K562 (cell line): ENCODE data around the gene CPT1C. TPM values are rescaled to one million over a fixed set of nuclear protein-coding genes. Genes with fewer than 3 reads are reported as not detected.

Experiments used
- BHLHE40 ChIP-seq: IDR thresholded peaks from 2 replicates; pipeline ENCODE4 v1.6.1; 2011; ENCODE audit warnings: low read length, improper control_type of control experiment
- CTBP1 ChIP-seq: fragments of 450-650 bp; IDR thresholded peaks from 2 replicates; pipeline ENCODE4 v1.6.1; 2016; ENCODE audit warnings: borderline replicate concordance
- DPF2 ChIP-seq: fragments of 450-650 bp; IDR thresholded peaks from 2 replicates; pipeline ENCODE4 v1.6.1; 2016
- EHMT2 ChIP-seq: fragments of 450-650 bp; IDR thresholded peaks from 2 replicates; pipeline ENCODE4 v1.6.1; 2018; ENCODE audit warnings: antibody characterized with exemption
- FOSL1 ChIP-seq: fragments of 200-800 bp; sonication (Bioruptor generic); conservative IDR thresholded peaks from 2 replicates; pipeline ENCODE4 v1.6.1; 2016; ENCODE audit warnings: missing genetic modification characterization, missing compliant biosample characterization
- FOXK1 ChIP-seq: sonication (generic); formaldehyde crosslinking; IDR thresholded peaks from 2 replicates; pipeline ENCODE4 v1.8.0; 2022; ENCODE audit warnings: missing genetic modification reagents, mild to moderate bottlenecking, borderline replicate concordance
- KLF16 ChIP-seq: IDR thresholded peaks from 2 replicates; pipeline ENCODE4 v1.6.1; 2016; ENCODE audit warnings: antibody characterized with exemption
- NBN ChIP-seq: fragments of 450-650 bp; IDR thresholded peaks from 2 replicates; pipeline ENCODE4 v1.6.1; 2016; ENCODE audit warnings: low read depth, mild to moderate bottlenecking
- NFRKB ChIP-seq: fragments of 450-650 bp; IDR thresholded peaks from 2 replicates; pipeline ENCODE4 v1.6.1; 2016; ENCODE audit warnings: low read depth
- NRF1 ChIP-seq, 2 experiments: fragments of 450-650 bp; IDR thresholded peaks in 1 of 2; conservative IDR thresholded peaks in 1 of 2; 2 replicates each; pipeline ENCODE4 v1.6.1; 2014; ENCODE audit warnings: mild to moderate bottlenecking in 2 of 2
- PHF20 ChIP-seq: fragments of 450-650 bp; IDR thresholded peaks from 2 replicates; pipeline ENCODE4 v1.6.1; 2018; ENCODE audit not compliant: partially characterized antibody
- POLR2A ChIP-seq: fragments of 450-650 bp; conservative IDR thresholded peaks from 2 replicates; pipeline ENCODE4 v1.6.1; 2016
- POLR2H ChIP-seq: IDR thresholded peaks from 2 replicates; pipeline ENCODE4 v1.6.1; 2016; ENCODE audit warnings: missing genetic modification characterization, low read depth, mild to moderate bottlenecking, control low read depth, missing compliant biosample characterization, moderate library complexity
- TAL1 ChIP-seq: fragments of 450-650 bp; IDR thresholded peaks from 2 replicates; pipeline ENCODE4 v1.6.1; 2016; ENCODE audit warnings: mild to moderate bottlenecking
- TEAD4 ChIP-seq, 2 experiments: sonication (generic) in 1 of 2; formaldehyde crosslinking in 1 of 2; IDR thresholded peaks; 2 replicates each; pipeline versions ENCODE4 v1.6.1 to v1.8.0; 2012 to 2022; ENCODE audit warnings: borderline replicate concordance in 1 of 2, inconsistent platforms in 1 of 2, low read length in 1 of 2, mild to moderate bottlenecking in 1 of 2, missing genetic modification reagents in 1 of 2
- UBTF ChIP-seq, 2 experiments: IDR thresholded peaks; 2 replicates each; pipeline ENCODE4 v1.6.1; 2012; ENCODE audit warnings: improper control_type of control experiment in 2 of 2, low read depth in 2 of 2, low read length in 2 of 2, borderline replicate concordance in 1 of 2
- WHSC1 ChIP-seq: IDR thresholded peaks from one replicate; pipeline ENCODE4 v1.6.1; 2012; ENCODE audit warnings: low read length, control low read depth, inconsistent platforms
- ZBTB43 ChIP-seq: sonication (generic); formaldehyde crosslinking; IDR thresholded peaks from 2 replicates; pipeline ENCODE4 v1.8.0; 2023; ENCODE audit warnings: mild to moderate bottlenecking, missing genetic modification reagents
- ZBTB7A ChIP-seq: IDR thresholded peaks from 2 replicates; pipeline ENCODE4 v1.6.1; 2011; ENCODE audit warnings: low read depth, mild to moderate bottlenecking, low read length, moderate library complexity, borderline replicate concordance; ENCODE audit not compliant: control insufficient read depth
- ZNF232 ChIP-seq: sonication (generic); formaldehyde crosslinking; IDR thresholded peaks from 2 replicates; pipeline ENCODE4 v1.8.0; 2022; ENCODE audit warnings: mild to moderate bottlenecking, missing genetic modification reagents
- ZNF584 ChIP-seq: fragments of 200-800 bp; sonication (Bioruptor generic); IDR thresholded peaks from 2 replicates; pipeline ENCODE4 v1.6.1; 2016; ENCODE audit warnings: low read depth, mild to moderate bottlenecking, missing genetic modification characterization, missing compliant biosample characterization
- polyA plus RNA-seq, 8 experiments: library from polyadenylated mRNA; depleted of rRNA in 4 of 8; stranded (reverse) in 5 of 8; unstranded in 3 of 8; fragments of >200 nt; fragmentation: Nextera tagmentation in 2 of 8; fragmentation: Illumina TruSeq in 1 of 8; extraction: Ambion mirVana in 2 of 8; extraction: Trizol in 1 of 8; gene quantifications; 2 replicates each; pipeline versions ENCODE4 v1.2.1 to v1.2.3, GENCODE V29; 2011 to 2014; ENCODE audit warnings: inconsistent platforms in 1 of 8, missing spikeins in 1 of 8
- total RNA-seq, 7 experiments: library from RNA; depleted of rRNA in 6 of 7; stranded (reverse); fragments of >200 nt in 6 of 7; fragmentation: Illumina TruSeq in 2 of 7; extraction: Trizol in 2 of 7; gene quantifications; 2 replicates each; pipeline versions ENCODE4 v1.2.1 to v1.2.3, GENCODE V29; 2011 to 2021; ENCODE audit warnings: low replicate concordance in 1 of 7
- TF ChIP-seq, protein P1 (sequence below): fragments of 200-800 bp; sonication (Bioruptor generic); IDR thresholded peaks from 2 replicates; pipeline ENCODE4 v1.6.1; 2017; ENCODE audit warnings: missing genetic modification characterization, missing compliant biosample characterization
- TF ChIP-seq, protein P2 (sequence below): sonication (generic); formaldehyde crosslinking; IDR thresholded peaks from 2 replicates; pipeline ENCODE4 v1.8.0; 2022; ENCODE audit warnings: mild to moderate bottlenecking, missing genetic modification reagents

CPT1C gene
- total and polyA plus RNA-seq, 9 of the 15 experiments (the other 6 are each of a cell fraction or from before 2014, with no cell fraction given): 1.9 to 12.3 (median 3.0) TPM

DNA sequence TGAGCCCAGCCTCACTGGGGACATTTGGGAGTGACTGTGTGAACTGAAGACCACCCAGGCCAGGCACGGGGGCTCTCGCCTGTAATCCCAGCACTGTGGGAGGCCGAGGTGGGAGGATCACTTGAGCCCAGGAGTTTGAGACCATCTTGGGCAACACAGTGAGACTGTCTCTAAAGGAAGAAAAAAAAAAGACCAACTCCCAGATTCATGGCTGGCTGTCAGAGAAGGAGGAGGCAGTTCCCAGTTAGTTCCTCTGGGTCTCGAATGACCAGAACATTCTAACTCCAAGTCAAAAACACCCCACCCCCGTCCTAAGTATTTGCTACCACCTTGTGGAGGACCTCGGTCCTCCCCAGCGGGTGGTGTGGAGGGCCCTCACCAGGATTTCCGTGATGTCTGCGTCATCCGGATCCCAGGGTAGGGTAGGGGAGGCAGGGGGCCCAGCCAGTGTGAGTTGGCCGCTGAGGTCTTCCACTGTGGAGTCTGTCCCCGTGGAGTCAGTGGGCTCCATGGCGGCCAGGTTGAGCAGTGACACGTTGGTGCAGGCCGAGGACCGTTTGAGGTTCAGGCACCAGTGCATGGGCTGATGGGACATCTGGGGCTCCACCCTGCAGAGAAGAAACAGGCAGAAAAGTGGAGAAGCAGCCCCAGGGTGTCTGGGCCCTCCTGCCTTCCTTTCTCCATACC lies 70.9 kb downstream of the CPT1C start (continued):
- TF ChIP-seq DPF2: peak; percentile 60; the same call in 1 of the 2 replicates
- no peak for TF ChIP-seq ZNF232 (CRISPR knock-in tag)
- TF ChIP-seq, protein P1, sequence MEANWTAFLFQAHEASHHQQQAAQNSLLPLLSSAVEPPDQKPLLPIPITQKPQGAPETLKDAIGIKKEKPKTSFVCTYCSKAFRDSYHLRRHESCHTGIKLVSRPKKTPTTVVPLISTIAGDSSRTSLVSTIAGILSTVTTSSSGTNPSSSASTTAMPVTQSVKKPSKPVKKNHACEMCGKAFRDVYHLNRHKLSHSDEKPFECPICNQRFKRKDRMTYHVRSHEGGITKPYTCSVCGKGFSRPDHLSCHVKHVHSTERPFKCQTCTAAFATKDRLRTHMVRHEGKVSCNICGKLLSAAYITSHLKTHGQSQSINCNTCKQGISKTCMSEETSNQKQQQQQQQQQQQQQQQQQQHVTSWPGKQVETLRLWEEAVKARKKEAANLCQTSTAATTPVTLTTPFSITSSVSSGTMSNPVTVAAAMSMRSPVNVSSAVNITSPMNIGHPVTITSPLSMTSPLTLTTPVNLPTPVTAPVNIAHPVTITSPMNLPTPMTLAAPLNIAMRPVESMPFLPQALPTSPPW: peak; percentile 73
- no peak for TF ChIP-seq POLR2H
- TF ChIP-seq ZBTB43 (CRISPR knock-in tag): no peak
- peak; percentile 19 for TF ChIP-seq TAL1
- TF ChIP-seq NBN: 0 out of 2 replicates have a peak, but pooled peaks have one; percentile 53
- TF ChIP-seq FOXK1 (CRISPR knock-in tag): no peak
- TF ChIP-seq WHSC1: no peak
- TF ChIP-seq NRF1 (conservative IDR thresholded peaks at IDR 0.05 in 1 of 2, IDR thresholded peaks at IDR 0.05 in 1 of 2): peak; percentile 12 to 23; a peak in 2 of 4 replicates
- TF ChIP-seq KLF16: 0 out of 2 replicates have a peak, but pooled peaks have one; percentile 7
- TF ChIP-seq CTBP1: peak; percentile 74; the same call in 1 of the 2 replicates
- TF ChIP-seq ZBTB7A: peak; percentile 59; the same call in 1 of the 2 replicates
- TF ChIP-seq BHLHE40: no peak
- TF ChIP-seq NFRKB: peak; percentile 68
- TF ChIP-seq UBTF (IDR thresholded peaks at IDR 0.05; ENCODE audit: borderline replicate concordance in 1 of 2, low read depth in 2 of 2, low read length in 2 of 2): no peak
- TF ChIP-seq FOSL1 (tag): peak; percentile 62
- TF ChIP-seq EHMT2: peak; percentile 28; the same call in 1 of the 2 replicates
- no peak for TF ChIP-seq ZNF584
- TF ChIP-seq PHF20: no peak
- TF ChIP-seq POLR2A: peak; percentile 73
- 0 out of 2 replicates have a peak, but pooled peaks have one; percentile 24 for TF ChIP-seq TEAD4 (IDR thresholded peaks at IDR 0.05; ENCODE audit: low read length)
- 0 out of 2 replicates have a peak, but pooled peaks have one; percentile 57 for TF ChIP-seq TEAD4 (CRISPR knock-in tag; IDR thresholded peaks at IDR 0.05; ENCODE audit: borderline replicate concordance)
- TF ChIP-seq, protein P2, sequence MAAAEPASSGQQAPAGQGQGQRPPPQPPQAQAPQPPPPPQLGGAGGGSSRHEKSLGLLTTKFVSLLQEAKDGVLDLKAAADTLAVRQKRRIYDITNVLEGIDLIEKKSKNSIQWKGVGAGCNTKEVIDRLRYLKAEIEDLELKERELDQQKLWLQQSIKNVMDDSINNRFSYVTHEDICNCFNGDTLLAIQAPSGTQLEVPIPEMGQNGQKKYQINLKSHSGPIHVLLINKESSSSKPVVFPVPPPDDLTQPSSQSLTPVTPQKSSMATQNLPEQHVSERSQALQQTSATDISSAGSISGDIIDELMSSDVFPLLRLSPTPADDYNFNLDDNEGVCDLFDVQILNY (CRISPR knock-in tag): no peak
